Measurements from ENCODE around the gene GSTM3. TPM values are rescaled to one million over a fixed set of nuclear protein-coding genes. Genes with fewer than 3 reads are reported as not detected.
A peak's percentile ranks its signal among the peaks of the same experiment; 100 is the strongest.

Gene GSTM3
- total and polyA plus RNA-seq, 9 of the 15 experiments (the other 6 are each of a cell fraction or from before 2014, with no cell fraction given), result 3.9 to 24.5 (median 9.4) TPM

GRCh38 chr1:109773203-109773899 is 32.5 kb upstream of the GSTM3 start (continued):
- TF ChIP-seq IRF9 (tag; IDR thresholded peaks at IDR 0.05) (no peak), STAT6 (CRISPR knock-in tag; IDR thresholded peaks at IDR 0.05) (no peak), NRF1 (conservative IDR thresholded peaks at IDR 0.05 in 1 of 2, IDR thresholded peaks at IDR 0.05 in 1 of 2) (no peak), TAF15 (IDR thresholded peaks at IDR 0.05; ENCODE audit: low read depth, low read length) (no peak), KHSRP (IDR thresholded peaks at IDR 0.05) (no peak), ZKSCAN1 (IDR thresholded peaks at IDR 0.05; ENCODE audit: low read depth, low read length) (0 out of 2 replicates have a peak, but pooled peaks have one; percentile 45), SMAD4 (CRISPR knock-in tag; conservative IDR thresholded peaks at IDR 0.05) (peak; percentile 74), ZNF431 (CRISPR knock-in tag; IDR thresholded peaks at IDR 0.05) (no peak), ZC3H4 (CRISPR knock-in tag; IDR thresholded peaks at IDR 0.05; ENCODE audit: borderline replicate concordance) (no peak), MAFK (IDR thresholded peaks at IDR 0.05; ENCODE audit: low read length) (no peak), ZNF639 (CRISPR knock-in tag; conservative IDR thresholded peaks at IDR 0.05 in 1 of 2, IDR thresholded peaks at IDR 0.05 in 1 of 2) (no peak), JUND (IDR thresholded peaks at IDR 0.05; ENCODE audit: borderline replicate concordance, low read depth, low read length) (peak; percentile 68), JUND (tag; IDR thresholded peaks at IDR 0.05; ENCODE audit: borderline replicate concordance, low read depth, low read length) (peak; percentile 49; the same call in 1 of the 3 replicates), NR4A1 (CRISPR knock-in tag; IDR thresholded peaks at IDR 0.05) (0 out of 2 replicates have a peak, but pooled peaks have one; percentile 13), NR4A1 (tag; IDR thresholded peaks at IDR 0.05) (no peak), CREBBP (IDR thresholded peaks at IDR 0.05; ENCODE audit: low read depth, low read length) (no peak), HSF4 (CRISPR knock-in tag; IDR thresholded peaks at IDR 0.05; ENCODE audit: borderline replicate concordance) (no peak), EHMT2 (IDR thresholded peaks at IDR 0.05) (no peak), TBL1XR1 (IDR thresholded peaks at IDR 0.05; ENCODE audit: low read length in 2 of 2) (0 out of 4 replicates have a peak, but pooled peaks of 1 of the 2 experiments have one; percentile 28), C11orf30 (IDR thresholded peaks at IDR 0.05; ENCODE audit: low read depth) (no peak), NUFIP1 (IDR thresholded peaks at IDR 0.05; ENCODE audit: partially characterized antibody) (no peak), RFX7 (CRISPR knock-in tag; IDR thresholded peaks at IDR 0.05) (no peak), HDAC8 (tag; IDR thresholded peaks at IDR 0.05) (no peak), ZNF764 (CRISPR knock-in tag; IDR thresholded peaks at IDR 0.05; ENCODE audit: low read depth) (no peak), TGIF2 (CRISPR knock-in tag; IDR thresholded peaks at IDR 0.05) (no peak), GATA2 (CRISPR knock-in tag; IDR thresholded peaks at IDR 0.05) (no peak)
